GM12865 (cell line): ENCODE measurements around the gene NOTCH1.
"Not testable (repeated sequence)": the region's sequence is repeated elsewhere in the genome, so short reads cannot be mapped to it uniquely, and the experiment has no call there.

Source experiments
- DNase-seq: peaks from one replicate; pipeline ENCODE4 v3.0.0; 2010; ENCODE audit warnings: low read depth
- H3K4me3 ChIP-seq: 2 replicates; pipeline ENCODE4 v1.5.1; 2011; ENCODE audit warnings: mild to moderate bottlenecking, low read depth, low read length, control low read depth
- CTCF ChIP-seq: IDR thresholded peaks from 2 replicates; pipeline ENCODE4 v1.5.1; 2011; ENCODE audit warnings: low read length, control low read depth, low read depth, inconsistent platforms; ENCODE audit not compliant: insufficient read depth; ENCODE audit errors: missing control alignments

NOTCH1 gene

GRCh38 chr9:136577941-136578625 lies 32.2 kb upstream of the NOTCH1 start:
- TF ChIP-seq CTCF, result no peak
- H3K4me3 ChIP-seq, result no peak overlapping the region
- DNase-seq, result no peak

- TF ChIP-seq CTCF, result no peak
- peak; percentile 74 for DNase-seq
- H3K4me3 ChIP-seq, result no peak overlapping the region
These were observed 30.4 kb upstream of the NOTCH1 start for GRCh38 chr9:136576269-136576626.

- no peak for DNase-seq
- TF ChIP-seq CTCF, result no peak
- no peak overlapping the region for H3K4me3 ChIP-seq
These were observed 29.9 kb upstream of the NOTCH1 start for GRCh38 chr9:136575626-136576268.

GRCh38 chr9:136574606-136575005 lies 28.8 kb upstream of the NOTCH1 start:
- H3K4me3 ChIP-seq, result not testable (repeated sequence)
- DNase-seq, result peak; percentile 43

- TF ChIP-seq CTCF, result no peak
- no peak overlapping the region for H3K4me3 ChIP-seq
- no peak for DNase-seq
These were observed 27.2 kb upstream of the NOTCH1 start for GRCh38 chr9:136572828-136573625.

GRCh38 chr9:136572003-136572827 lies 26.4 kb upstream of the NOTCH1 start:
- DNase-seq, result no peak
- no peak for TF ChIP-seq CTCF
- no peak overlapping the region for H3K4me3 ChIP-seq

GRCh38 chr9:136571531-136571930 lies 25.7 kb upstream of the NOTCH1 start:
- DNase-seq, result no peak
- H3K4me3 ChIP-seq, result no peak overlapping the region
- TF ChIP-seq CTCF, result no peak
